ENCODE data around the gene ABCA10. TPM values are rescaled to one million over a fixed set of nuclear protein-coding genes. Genes with fewer than 3 reads are reported as not detected.

Gene ABCA10
- total and polyA plus RNA-seq, 2 of the 8 experiments (the other 6 are each of a cell fraction or from before 2014, with no cell fraction given) = not detected

GRCh38 chr17:69239611-69240600 lies 11.3 kb upstream of the ABCA10 start:
- Histone ChIP-seq H3K14ac (ENCODE audit: insufficient read length) (no peak overlapping the region), H3K56ac (replicated peaks; ENCODE audit: insufficient read length, low read depth, low read length) (no peak overlapping the region), H2BK15ac (ENCODE audit: low read length) (no peak overlapping the region), H2AFZ (ENCODE audit: low read length) (no peak overlapping the region), H2BK20ac (ENCODE audit: low read length) (no peak overlapping the region), H3K9me3 (ENCODE audit: insufficient read depth in 2 of 2, low read depth in 1 of 2, low read length in 1 of 2) (no peaks in the 10 kb centered on the region), H3K18ac (ENCODE audit: extremely low read depth, low read length) (no peak overlapping the region), H2AK5ac (ENCODE audit: low read depth, low read length) (no peak overlapping the region), H2BK120ac (replicated peaks; ENCODE audit: low read depth, low read length) (no peak overlapping the region), H3K4me3 (ENCODE audit: extremely low read depth in 1 of 4, insufficient read depth in 2 of 4, low read depth in 3 of 4, low read length in 4 of 4) (no peak overlapping the region), H3K4me2 (ENCODE audit: insufficient read depth in 1 of 2, low read depth in 2 of 2, low read length in 2 of 2) (no peak overlapping the region), H3K4ac (replicated peaks; ENCODE audit: insufficient read length, low read depth, low read length) (no peak overlapping the region), H3K27ac (ENCODE audit: low read depth, low read length) (no peak overlapping the region), H3K9ac (replicated peaks in 1 of 4; ENCODE audit: extremely low read depth in 1 of 4, low read depth in 3 of 4, low read length in 3 of 4) (no peak overlapping the region), H3K23ac (ENCODE audit: insufficient read length) (no peak overlapping the region), H4K5ac (ENCODE audit: insufficient read length, low read depth, low read length) (no peak overlapping the region), H3K36me3 (ENCODE audit: control insufficient read depth in 2 of 4, insufficient read depth in 4 of 4, low read length in 3 of 4) (no peaks in the 10 kb centered on the region), H3K4me1 (replicated peaks in 1 of 4; ENCODE audit: control insufficient read depth in 3 of 4, insufficient read depth in 4 of 4, low read length in 3 of 4) (no peaks in the 10 kb centered on the region), H3K79me1 (ENCODE audit: low read depth, low read length) (no peaks in the 10 kb centered on the region), H3K79me2 (ENCODE audit: control insufficient read depth in 1 of 2, insufficient read depth in 2 of 2, low read length in 2 of 2) (no peaks in the 10 kb centered on the region), H3K23me2 (ENCODE audit: low read depth, low read length) (no peaks in the 10 kb centered on the region), H2BK12ac (ENCODE audit: low read depth, low read length) (no peak overlapping the region), H3K27me3 (replicated peaks in 1 of 4; ENCODE audit: control insufficient read depth in 3 of 4, extremely low read depth in 1 of 4, insufficient read depth in 3 of 4, low read length in 3 of 4) (no peaks in the 10 kb centered on the region), H2BK5ac (ENCODE audit: low read depth, low read length) (no peak overlapping the region), H4K8ac (ENCODE audit: extremely low read depth, insufficient read depth, low read length) (no peak overlapping the region), H4K20me1 (replicated peaks in 1 of 2; ENCODE audit: control insufficient read depth in 1 of 2, insufficient read depth in 2 of 2, low read length in 2 of 2) (no peaks in the 10 kb centered on the region), H4K91ac (replicated peaks; ENCODE audit: insufficient read length, low read length) (no peak overlapping the region)
- POLR2A ChIA-PET (ENCODE audit: partially characterized antibody) = no interaction called here
- CTCF ChIA-PET (ENCODE audit: partially characterized antibody) = interaction anchor here (1.1 to 3.6 kb wide), 8 partner anchors 9 to 468 kb away, joined by 3 to 37 read pairs (median 4); no protein-coding TSS in a partner anchor
- FAIRE-seq (no peak), DNase-seq (ENCODE audit: low read depth in 1 of 2, low spot score in 2 of 2) (no peak)
- WGBS, 2 experiments (ENCODE audit: extremely low coverage in 1 of 2, insufficient coverage in 1 of 2, insufficient read length in 1 of 2, insufficient replicate concordance in 2 of 2, low coverage in 1 of 2, low lambda C conversion rate in 2 of 2, missing lambda C conversion rate in 1 of 2) = 91% methylated on average over 8 of the region's 8 CpGs; no CpG with 5 or more reads in 1 of the 2 experiments
- TF ChIP-seq NANOG (IDR thresholded peaks at IDR 0.05; ENCODE audit: insufficient read depth, low read depth, low read length, poor library complexity, severe bottlenecking) = no peak
- TF ChIP-seq TAF7 (optimal IDR thresholded peaks at IDR 0.05; ENCODE audit: borderline replicate concordance, low read depth, low read length) = no peak
- TF ChIP-seq POLR2A (IDR thresholded peaks at IDR 0.05; ENCODE audit: control extremely low read depth in 1 of 2, low read depth in 2 of 2, low read length in 2 of 2) = no peak
- no peak for TF ChIP-seq EZH2 (IDR thresholded peaks at IDR 0.05; ENCODE audit: low read depth, low read length, severe bottlenecking)
- no peak for TF ChIP-seq TCF12 (IDR thresholded peaks at IDR 0.05; ENCODE audit: low read depth, low read length)
- TF ChIP-seq ZNF274 (IDR thresholded peaks at IDR 0.05; ENCODE audit: borderline replicate concordance, extremely low read depth, low read length) = no peak
- no peak for TF ChIP-seq ASH2L (IDR thresholded peaks at IDR 0.05; ENCODE audit: low read length)
- no peak for TF ChIP-seq CTBP2 (IDR thresholded peaks at IDR 0.05; ENCODE audit: borderline replicate concordance, insufficient read depth, insufficient read length, low read length)
- no peak for TF ChIP-seq MAX (IDR thresholded peaks at IDR 0.05)
- TF ChIP-seq SRF (IDR thresholded peaks at IDR 0.05; ENCODE audit: low read depth, low read length) = no peak
